Omental fat pad (tissue), 4 donors: Measurements from ENCODE around the gene DGKB. TPM values are rescaled to one million over a fixed set of nuclear protein-coding genes. Genes with fewer than 3 reads are reported as not detected.

ENCODE experiments used
- ATAC-seq: fragments of 150-250 bp; one replicate; pipeline ENCODE4 v1.9.1; 2016; ENCODE audit warnings: mild to moderate bottlenecking, moderate library complexity; ENCODE audit not compliant: low FRiP score
- DNase-seq: peaks from one replicate; pipeline ENCODE4 v3.0.0-alpha.2; 2019; ENCODE audit warnings: low spot score
- CTCF ChIP-seq, 3 donors: fragments of 450-650 bp; IDR thresholded peaks; one replicate each; pipeline ENCODE4 v1.5.1; 2016 to 2017; ENCODE audit warnings: antibody characterized with exemption in 3 of 3, mild to moderate bottlenecking in 3 of 3, moderate library complexity in 2 of 3
- total RNA-seq, 4 donors: library from RNA; depleted of rRNA; stranded (reverse); fragments of >200 nt; gene quantifications; one replicate each; pipeline ENCODE4 v1.1.0, GENCODE V29; 2016

Gene DGKB
- total RNA-seq, 4 donors from 2014 or later = 0.12 to 2.8 TPM; not detected in 2

- no peak for TF ChIP-seq CTCF (IDR thresholded peaks at IDR 0.05)
- DNase-seq = no peak
- no peak for ATAC-seq
These were observed 776.6 kb downstream of the DGKB start for GRCh38 chr7:14125998-14126397.

- ATAC-seq = no peak
- no peak for DNase-seq
- TF ChIP-seq CTCF (IDR thresholded peaks at IDR 0.05) = no peak
These were observed 777.8 kb downstream of the DGKB start for GRCh38 chr7:14124716-14125115.

GRCh38 chr7:14123923-14124322, 778.6 kb downstream of the DGKB start:
- TF ChIP-seq CTCF (IDR thresholded peaks at IDR 0.05) = no peak
- ATAC-seq (no peak), DNase-seq (no peak)

- DNase-seq (no peak), ATAC-seq (no peak)
- TF ChIP-seq CTCF (IDR thresholded peaks at IDR 0.05) = no peak
These were observed 786.9 kb downstream of the DGKB start for GRCh38 chr7:14115701-14116100.

GRCh38 chr7:14104861-14105260, 797.7 kb downstream of the DGKB start:
- ATAC-seq (no peak), DNase-seq (no peak)
- TF ChIP-seq CTCF (IDR thresholded peaks at IDR 0.05) = no peak

- TF ChIP-seq CTCF (IDR thresholded peaks at IDR 0.05) = no peak
- DNase-seq = no peak
- no peak for ATAC-seq
These were observed 806.4 kb downstream of the DGKB start for GRCh38 chr7:14096159-14096558.

GRCh38 chr7:14095233-14095950, 807.2 kb downstream of the DGKB start:
- TF ChIP-seq CTCF (IDR thresholded peaks at IDR 0.05) = no peak
- no peak for DNase-seq
- no peak for ATAC-seq
